Neural progenitor cell (in vitro differentiated cells): ENCODE results near the gene PLXNA4.

Source experiments
- CTCF ChIP-seq: fragments of 200-600 bp; sonication (generic); IDR thresholded peaks from 2 replicates; pipeline ENCODE4 v1.5.1; 2017; ENCODE audit warnings: antibody characterized with exemption, mild to moderate bottlenecking
- EZH2 ChIP-seq: fragments of 200-600 bp; sonication (generic); IDR thresholded peaks from 2 replicates; pipeline ENCODE4 v1.6.1; 2017; ENCODE audit warnings: antibody characterized with exemption, mild to moderate bottlenecking, moderate library complexity

- TF ChIP-seq EZH2 (no peak), CTCF (no peak)
These were observed 16.7 kb upstream of the PLXNA4 start for GRCh38 chr7:132592936-132593335.
